ENCODE data around the gene ZNF502.

ZNF502 gene

DNA sequence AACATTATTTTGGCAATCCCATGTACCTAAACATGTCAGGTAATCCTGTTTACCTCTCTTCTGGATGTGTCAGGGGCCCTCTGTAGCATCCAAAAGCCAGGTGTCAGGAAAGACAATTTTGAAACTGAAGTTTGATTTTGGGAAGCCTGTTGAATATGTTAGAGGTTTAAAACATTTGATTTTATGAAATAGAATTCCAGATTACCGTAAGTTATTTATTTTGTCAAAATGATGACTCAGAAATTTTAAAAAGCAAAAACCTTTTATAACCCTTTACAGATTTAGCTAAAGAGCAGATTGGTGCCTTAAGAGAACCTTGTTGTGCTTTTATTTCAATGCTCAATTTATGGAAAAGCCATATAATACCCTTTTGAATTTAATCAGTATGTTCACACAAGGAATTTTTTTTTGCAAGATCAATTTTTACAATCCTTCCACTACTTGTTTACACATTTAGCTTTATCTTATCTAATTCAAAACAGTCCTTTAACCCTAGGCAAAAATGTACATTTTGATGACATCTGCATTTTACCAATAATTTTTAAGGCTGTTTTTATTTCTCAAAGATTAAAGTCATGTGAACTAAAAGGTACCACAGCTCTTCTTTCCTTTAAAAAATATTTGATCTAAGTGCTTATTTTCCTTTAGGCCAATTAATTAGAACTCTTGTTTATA, 59.1 kb downstream of the ZNF502 start:
- no peak for DNase-seq

DNA sequence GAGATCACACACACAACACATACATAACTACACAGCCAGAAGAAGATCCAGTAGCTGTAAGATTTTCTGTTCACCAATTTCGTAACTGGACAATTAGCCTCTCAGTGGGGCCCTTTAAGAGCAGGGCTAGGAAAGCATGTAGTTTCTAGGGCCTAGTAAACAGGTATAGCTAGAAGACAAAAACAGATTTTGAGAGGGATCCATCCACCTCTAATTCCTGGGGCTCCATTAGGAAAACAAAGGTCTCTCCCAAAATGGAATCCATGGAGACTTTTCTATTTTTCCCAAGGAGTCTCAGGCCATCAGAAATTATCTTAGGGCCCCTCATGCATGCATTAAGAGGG, 59.6 kb downstream of the ZNF502 start:
- DNase-seq, result no peak

All from NCI-H2171 treated with DMSO at 0.1 percent for 48 hours (cell line).